ENCODE data around the gene MOCS1.

MOCS1 gene

DNA sequence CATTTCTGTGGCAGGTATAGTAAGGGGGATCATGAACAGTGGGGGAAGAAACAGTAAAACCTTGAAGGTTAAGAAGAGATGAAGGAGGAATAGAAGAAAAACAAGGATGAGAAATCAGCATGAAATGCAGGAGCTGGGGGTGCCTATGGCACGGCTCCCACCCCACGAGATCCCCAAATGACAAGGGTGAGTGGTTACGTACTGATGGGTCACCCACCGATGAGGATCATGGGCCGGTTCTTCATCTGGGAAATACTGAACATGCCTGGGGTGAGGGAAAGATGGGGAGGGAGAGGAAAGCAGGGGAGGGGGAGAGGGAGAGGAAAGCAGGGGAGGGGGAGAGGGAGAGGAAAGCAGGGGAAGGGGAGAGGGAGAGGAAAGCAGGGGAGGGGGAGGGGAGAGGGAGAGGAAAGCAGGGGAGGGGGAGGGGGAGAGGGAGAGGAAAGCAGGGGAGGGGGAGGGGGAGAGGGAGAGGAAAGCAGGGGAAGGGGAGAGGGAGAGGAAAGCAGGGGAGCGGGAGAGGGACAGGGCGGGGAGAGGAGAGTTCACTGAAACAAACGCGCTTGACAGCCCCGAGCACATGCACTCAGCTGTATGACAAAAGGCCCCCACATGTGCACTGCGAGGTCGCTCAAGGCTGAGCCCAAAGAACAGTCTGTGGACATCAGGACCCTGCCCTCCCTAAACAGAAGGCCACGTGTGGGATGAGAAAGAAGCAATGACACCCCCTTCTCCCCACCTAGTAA is 25.3 kb downstream of the MOCS1 start:
- in situ Hi-C loops (cut with MboI; ENCODE audit: low pct_unique_long_range_greater_than_20kb, low sequenced_read_pairs, unreplicated experiment), result no loop called here
- no peak for DNase-seq (ENCODE audit: low spot score)
- TF ChIP-seq, protein P1, sequence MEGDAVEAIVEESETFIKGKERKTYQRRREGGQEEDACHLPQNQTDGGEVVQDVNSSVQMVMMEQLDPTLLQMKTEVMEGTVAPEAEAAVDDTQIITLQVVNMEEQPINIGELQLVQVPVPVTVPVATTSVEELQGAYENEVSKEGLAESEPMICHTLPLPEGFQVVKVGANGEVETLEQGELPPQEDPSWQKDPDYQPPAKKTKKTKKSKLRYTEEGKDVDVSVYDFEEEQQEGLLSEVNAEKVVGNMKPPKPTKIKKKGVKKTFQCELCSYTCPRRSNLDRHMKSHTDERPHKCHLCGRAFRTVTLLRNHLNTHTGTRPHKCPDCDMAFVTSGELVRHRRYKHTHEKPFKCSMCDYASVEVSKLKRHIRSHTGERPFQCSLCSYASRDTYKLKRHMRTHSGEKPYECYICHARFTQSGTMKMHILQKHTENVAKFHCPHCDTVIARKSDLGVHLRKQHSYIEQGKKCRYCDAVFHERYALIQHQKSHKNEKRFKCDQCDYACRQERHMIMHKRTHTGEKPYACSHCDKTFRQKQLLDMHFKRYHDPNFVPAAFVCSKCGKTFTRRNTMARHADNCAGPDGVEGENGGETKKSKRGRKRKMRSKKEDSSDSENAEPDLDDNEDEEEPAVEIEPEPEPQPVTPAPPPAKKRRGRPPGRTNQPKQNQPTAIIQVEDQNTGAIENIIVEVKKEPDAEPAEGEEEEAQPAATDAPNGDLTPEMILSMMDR (IDR thresholded peaks at IDR 0.05; ENCODE audit: extremely low read depth, insufficient read depth, missing control alignments), result no peak

DNA sequence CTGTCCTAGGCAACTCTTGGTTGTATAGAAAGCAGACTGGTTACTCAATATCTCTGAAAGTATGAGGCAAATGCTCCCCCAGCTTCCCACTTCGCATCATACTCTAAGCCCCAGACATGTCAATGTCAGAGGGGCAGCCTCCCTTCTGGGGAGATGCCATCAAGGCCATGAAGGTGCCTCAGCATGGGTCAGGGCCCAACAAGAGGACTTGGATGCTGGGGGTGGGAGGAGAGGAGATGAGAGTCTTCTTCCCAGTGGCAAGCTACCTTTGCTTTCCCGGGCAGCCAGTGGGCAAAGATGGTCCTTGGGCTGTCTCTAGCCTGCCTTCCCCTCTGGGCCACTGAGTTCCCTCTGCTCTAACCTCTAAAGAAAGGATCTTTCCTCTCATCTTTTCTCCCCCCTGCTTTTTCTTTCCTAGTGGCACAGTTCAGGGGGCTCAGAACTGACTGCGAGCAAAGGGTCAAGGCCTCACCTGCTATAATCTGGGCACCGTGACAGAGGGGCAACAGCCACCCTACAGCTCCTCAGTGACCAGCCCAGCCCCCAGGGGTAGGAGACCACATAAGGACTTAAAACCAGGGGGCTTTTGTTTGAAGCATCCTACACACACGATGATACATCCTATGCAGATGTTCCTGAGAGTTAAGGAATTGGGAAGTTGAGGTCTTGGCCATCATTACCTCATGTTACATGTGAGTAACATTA is 26.2 kb downstream of the MOCS1 start:
- TF ChIP-seq, protein P1 (IDR thresholded peaks at IDR 0.05; ENCODE audit: extremely low read depth, insufficient read depth, missing control alignments), result no peak
- in situ Hi-C loops (cut with MboI; ENCODE audit: low pct_unique_long_range_greater_than_20kb, low sequenced_read_pairs, unreplicated experiment), result no loop called here
- no peak for DNase-seq (ENCODE audit: low spot score)

DNA sequence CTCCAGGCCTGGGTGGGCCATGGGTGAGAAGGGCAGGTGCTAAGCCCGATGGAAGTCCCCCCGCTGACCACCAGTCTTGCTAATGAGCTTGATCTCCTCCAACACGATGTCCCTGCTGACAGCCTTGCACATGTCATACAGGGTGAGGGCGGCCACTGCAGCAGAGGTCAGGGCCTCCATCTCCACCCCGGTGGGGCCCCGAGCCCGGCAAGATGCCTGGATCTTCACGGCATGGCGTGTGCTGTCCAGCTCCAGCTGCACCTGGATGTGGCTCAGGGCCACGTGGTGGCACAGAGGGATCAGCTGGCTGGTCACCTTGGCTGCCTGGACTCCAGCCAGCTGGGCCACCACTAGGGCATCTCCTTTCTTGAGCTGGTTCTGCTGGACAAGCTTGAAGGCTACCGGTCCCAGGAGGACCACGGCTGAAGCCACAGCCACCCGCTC is 27.9 kb downstream of the MOCS1 start:
- TF ChIP-seq, protein P1 (IDR thresholded peaks at IDR 0.05; ENCODE audit: extremely low read depth, insufficient read depth, missing control alignments), result no peak
- no peak for DNase-seq (ENCODE audit: low spot score)
- in situ Hi-C loops (cut with MboI; ENCODE audit: low pct_unique_long_range_greater_than_20kb, low sequenced_read_pairs, unreplicated experiment), result no loop called here

DNA sequence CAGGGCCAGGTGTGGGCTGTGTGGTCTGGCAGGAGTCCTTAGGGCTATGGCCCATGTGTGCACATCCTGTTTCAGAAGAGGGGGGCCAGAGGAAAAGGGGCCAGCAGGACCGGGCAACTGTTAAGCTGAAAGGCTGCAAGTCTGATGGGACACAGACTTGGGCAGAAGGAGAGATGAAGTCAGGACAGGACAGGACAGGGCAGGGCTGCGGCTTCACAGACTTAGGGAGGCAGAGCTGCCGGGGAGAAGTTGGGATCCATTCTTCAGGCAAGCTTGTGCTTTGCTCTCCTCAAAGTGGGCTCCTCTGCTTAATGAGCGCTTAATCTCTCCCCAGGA is 28.7 kb downstream of the MOCS1 start:
- TF ChIP-seq, protein P1 (IDR thresholded peaks at IDR 0.05; ENCODE audit: extremely low read depth, insufficient read depth, missing control alignments), result no peak
- in situ Hi-C loops (cut with MboI; ENCODE audit: low pct_unique_long_range_greater_than_20kb, low sequenced_read_pairs, unreplicated experiment), result no loop called here
- no peak for DNase-seq (ENCODE audit: low spot score)

DNA sequence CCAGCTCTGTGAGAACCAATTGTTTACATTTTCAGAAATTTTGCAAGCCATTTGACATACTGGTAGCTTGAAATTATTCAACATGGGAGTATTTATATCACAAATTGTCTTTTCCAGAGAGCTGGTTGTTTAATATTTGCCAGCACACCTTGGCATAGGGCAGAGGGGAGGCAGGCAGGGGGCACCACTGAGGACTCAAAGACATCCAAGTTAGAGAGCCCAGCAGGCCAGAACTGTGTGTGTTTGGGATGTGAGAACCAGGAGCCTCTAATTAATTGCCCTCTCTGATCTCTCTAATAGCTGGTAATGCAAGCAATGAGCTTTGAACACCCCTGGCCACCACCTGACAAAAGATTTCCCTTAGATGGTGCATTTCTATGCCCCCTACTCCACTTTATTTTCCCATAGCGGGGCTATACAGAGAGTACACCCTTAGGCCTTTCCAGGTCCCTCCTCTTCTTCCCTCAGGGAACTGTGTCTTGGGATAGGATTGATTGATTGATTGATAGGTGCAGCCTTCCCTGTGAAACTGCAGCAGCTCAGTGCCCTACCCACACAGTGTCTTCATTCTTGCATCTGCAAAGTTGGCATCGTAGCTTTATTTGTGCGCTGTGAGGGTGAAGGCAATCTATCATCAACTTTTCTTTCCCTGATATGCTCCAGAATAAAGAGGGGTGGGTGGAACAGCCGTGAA is 29.2 kb downstream of the MOCS1 start:
- in situ Hi-C loops (cut with MboI; ENCODE audit: low pct_unique_long_range_greater_than_20kb, low sequenced_read_pairs, unreplicated experiment), result no loop called here
- TF ChIP-seq, protein P1 (IDR thresholded peaks at IDR 0.05; ENCODE audit: extremely low read depth, insufficient read depth, missing control alignments), result no peak
- DNase-seq (ENCODE audit: low spot score), result no peak

DNA sequence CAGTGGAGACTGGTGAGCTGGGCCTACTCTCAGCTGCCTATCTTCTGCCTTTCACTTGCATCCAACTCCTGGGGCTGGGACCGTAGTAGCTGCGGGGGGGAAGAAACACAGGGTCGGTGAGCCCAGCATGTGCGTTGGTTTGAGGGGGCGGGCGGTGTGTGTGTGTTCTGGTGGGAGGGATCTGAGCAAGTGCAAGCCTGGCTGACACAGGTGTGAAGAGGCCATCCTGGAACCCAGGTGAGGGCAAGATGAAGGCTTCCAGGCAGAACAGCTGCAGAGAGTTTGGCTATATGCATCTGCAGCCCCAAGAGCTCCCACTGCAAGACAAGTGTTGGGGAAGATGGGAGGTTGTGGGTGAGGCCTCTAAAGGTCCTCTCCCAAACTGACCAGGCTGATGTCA is 30.6 kb downstream of the MOCS1 start:
- no peak for DNase-seq (ENCODE audit: low spot score)
- in situ Hi-C loops (cut with MboI; ENCODE audit: low pct_unique_long_range_greater_than_20kb, low sequenced_read_pairs, unreplicated experiment), result no loop called here
- TF ChIP-seq, protein P1 (IDR thresholded peaks at IDR 0.05; ENCODE audit: extremely low read depth, insufficient read depth, missing control alignments), result no peak

Data from GM13977 (cell line).